ENCODE data around the gene ARRDC1. TPM values are rescaled to one million over a fixed set of nuclear protein-coding genes. Genes with fewer than 3 reads are reported as not detected.

The ARRDC1 gene
- total and polyA plus RNA-seq, 2 donors from 2014 or later, result 42.3 to 88.9 TPM

GRCh38 chr9:137602661-137603060 is 2.8 kb upstream of the ARRDC1 start:
- Histone ChIP-seq H3K4me3 (ENCODE audit: low read length in 3 of 3) (no peak overlapping the region), H3K27ac (ENCODE audit: low read depth in 2 of 2, low read length in 2 of 2) (no peak overlapping the region), H3K9ac (ENCODE audit: low read length in 3 of 3) (no peak overlapping the region), H3K4me1 (ENCODE audit: control insufficient read depth in 2 of 3, insufficient read depth in 2 of 3, low read depth in 1 of 3, low read length in 3 of 3) (peaks cover 0 to 13% (median 12%) of the 10 kb centered on the region in 3 donors), H3K36me3 (ENCODE audit: control insufficient read depth in 2 of 3, insufficient read depth in 3 of 3, low read length in 3 of 3) (no peaks in the 10 kb centered on the region), H3K27me3 (ENCODE audit: control insufficient read depth, insufficient read depth, low read length) (no peaks in the 10 kb centered on the region), H3K9me3 (ENCODE audit: control insufficient read depth in 2 of 3, insufficient read depth in 1 of 3, low read length in 3 of 3) (no peaks in the 10 kb centered on the region)
- FAIRE-seq, result no peak
- TF ChIP-seq, protein P1, sequence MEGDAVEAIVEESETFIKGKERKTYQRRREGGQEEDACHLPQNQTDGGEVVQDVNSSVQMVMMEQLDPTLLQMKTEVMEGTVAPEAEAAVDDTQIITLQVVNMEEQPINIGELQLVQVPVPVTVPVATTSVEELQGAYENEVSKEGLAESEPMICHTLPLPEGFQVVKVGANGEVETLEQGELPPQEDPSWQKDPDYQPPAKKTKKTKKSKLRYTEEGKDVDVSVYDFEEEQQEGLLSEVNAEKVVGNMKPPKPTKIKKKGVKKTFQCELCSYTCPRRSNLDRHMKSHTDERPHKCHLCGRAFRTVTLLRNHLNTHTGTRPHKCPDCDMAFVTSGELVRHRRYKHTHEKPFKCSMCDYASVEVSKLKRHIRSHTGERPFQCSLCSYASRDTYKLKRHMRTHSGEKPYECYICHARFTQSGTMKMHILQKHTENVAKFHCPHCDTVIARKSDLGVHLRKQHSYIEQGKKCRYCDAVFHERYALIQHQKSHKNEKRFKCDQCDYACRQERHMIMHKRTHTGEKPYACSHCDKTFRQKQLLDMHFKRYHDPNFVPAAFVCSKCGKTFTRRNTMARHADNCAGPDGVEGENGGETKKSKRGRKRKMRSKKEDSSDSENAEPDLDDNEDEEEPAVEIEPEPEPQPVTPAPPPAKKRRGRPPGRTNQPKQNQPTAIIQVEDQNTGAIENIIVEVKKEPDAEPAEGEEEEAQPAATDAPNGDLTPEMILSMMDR (IDR thresholded peaks at IDR 0.05; ENCODE audit: borderline replicate concordance, extremely low read depth, insufficient read depth), result no peak
- intact Hi-C loops (cut with DNase I), result no loop called here
- DNase-seq, result no peak

GRCh38 chr9:137603879-137604278 is 1.6 kb upstream of the ARRDC1 start:
- Histone ChIP-seq H3K9ac (ENCODE audit: low read length in 3 of 3) (no peak overlapping the region), H3K36me3 (ENCODE audit: control insufficient read depth in 2 of 3, insufficient read depth in 3 of 3, low read length in 3 of 3) (no peaks in the 10 kb centered on the region), H3K27me3 (ENCODE audit: control insufficient read depth, insufficient read depth, low read length) (no peaks in the 10 kb centered on the region), H3K4me3 (ENCODE audit: low read length in 3 of 3) (no peak overlapping the region), H3K9me3 (ENCODE audit: control insufficient read depth in 2 of 3, insufficient read depth in 1 of 3, low read length in 3 of 3) (no peaks in the 10 kb centered on the region), H3K4me1 (ENCODE audit: control insufficient read depth in 2 of 3, insufficient read depth in 2 of 3, low read depth in 1 of 3, low read length in 3 of 3) (peaks cover 0 to 16% (median 13%) of the 10 kb centered on the region in 3 donors), H3K27ac (ENCODE audit: low read depth in 2 of 2, low read length in 2 of 2) (no peak overlapping the region)
- intact Hi-C loops (cut with DNase I), result no loop called here
- DNase-seq (peak in 1 of 5 donors; percentile 60), FAIRE-seq (no peak)
- TF ChIP-seq, protein P1 (IDR thresholded peaks at IDR 0.05; ENCODE audit: borderline replicate concordance, extremely low read depth, insufficient read depth), result no peak

DNA sequence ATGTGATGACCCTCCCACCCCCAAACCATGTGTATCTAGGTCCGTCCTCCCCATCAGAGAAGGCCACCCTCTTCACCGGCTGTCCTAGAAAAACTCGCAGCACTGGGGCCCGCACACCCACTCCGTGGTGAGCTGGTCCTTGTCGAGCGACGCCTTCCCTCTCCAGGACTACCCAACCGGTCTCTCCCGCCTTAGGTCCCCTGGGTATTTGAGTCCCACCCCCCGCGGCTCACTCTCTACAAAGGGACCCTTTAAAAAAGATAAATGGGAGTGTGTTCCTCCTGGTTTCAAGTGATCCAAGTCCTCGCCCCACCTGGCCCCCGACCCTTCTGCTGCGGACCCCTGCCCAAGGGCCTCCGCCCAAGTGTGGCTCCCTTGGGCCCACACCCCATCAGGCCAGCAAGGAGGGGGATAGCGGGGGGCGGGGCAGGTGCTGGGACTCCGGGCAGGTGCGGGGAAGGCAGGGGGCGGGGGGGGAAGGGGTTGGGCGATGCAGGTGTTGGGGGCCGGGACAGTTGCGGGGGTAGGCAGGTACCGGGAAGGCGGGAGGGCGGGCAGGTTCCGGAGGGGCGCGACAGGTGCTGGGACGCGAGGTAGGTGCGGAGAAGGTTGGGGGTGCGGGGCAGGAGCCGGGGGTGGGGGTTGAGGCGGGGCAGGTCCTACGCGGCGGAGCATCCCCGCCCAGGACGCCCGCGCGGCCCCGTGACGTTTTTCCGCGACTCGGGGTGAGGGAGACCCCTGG is 970 bp upstream of the ARRDC1 start:
- no peak overlapping the region for H3K27ac ChIP-seq (ENCODE audit: low read depth in 2 of 2, low read length in 2 of 2)
- TF ChIP-seq, protein P1 (IDR thresholded peaks at IDR 0.05; ENCODE audit: borderline replicate concordance, extremely low read depth, insufficient read depth), result no peak
- H3K27me3 ChIP-seq (ENCODE audit: control insufficient read depth, insufficient read depth, low read length), result no peaks in the 10 kb centered on the region
- peaks cover 0 to 16% (median 13%) of the 10 kb centered on the region in 3 donors for H3K4me1 ChIP-seq (ENCODE audit: control insufficient read depth in 2 of 3, insufficient read depth in 2 of 3, low read depth in 1 of 3, low read length in 3 of 3)
- intact Hi-C loops (cut with DNase I), result no loop called here
- H3K4me3 ChIP-seq (ENCODE audit: low read length in 3 of 3), result no peak overlapping the region
- H3K36me3 ChIP-seq (ENCODE audit: control insufficient read depth in 2 of 3, insufficient read depth in 3 of 3, low read length in 3 of 3), result no peaks in the 10 kb centered on the region
- H3K9ac ChIP-seq (ENCODE audit: low read length in 3 of 3), result no peak overlapping the region
- FAIRE-seq, result no peak
- no peaks in the 10 kb centered on the region for H3K9me3 ChIP-seq (ENCODE audit: control insufficient read depth in 2 of 3, insufficient read depth in 1 of 3, low read length in 3 of 3)
- DNase-seq, result peak in 2 of 5 donors; percentile 17 to 54
